Fibroblast of pulmonary artery (primary cell): ENCODE data around the gene GPR3.

Experiments
- DNase-seq: peaks from one replicate; pipeline ENCODE4 v3.0.0-alpha.2; 2010; ENCODE audit warnings: low read depth
- H3K4me3 ChIP-seq: replicated peaks from 2 replicates; pipeline ENCODE4 v1.5.1; 2011; ENCODE audit warnings: low read depth, mild to moderate bottlenecking, control low read depth, low read length, moderate library complexity
- TF ChIP-seq, protein P1 (sequence below): IDR thresholded peaks from 2 replicates; pipeline ENCODE4 v1.5.1; 2011; ENCODE audit warnings: mild to moderate bottlenecking, control low read depth, low read length, inconsistent platforms; ENCODE audit errors: missing control alignments

GPR3 gene

GRCh38 chr1:27409669-27410068 is 17.2 kb downstream of the GPR3 start:
- TF ChIP-seq, protein P1, sequence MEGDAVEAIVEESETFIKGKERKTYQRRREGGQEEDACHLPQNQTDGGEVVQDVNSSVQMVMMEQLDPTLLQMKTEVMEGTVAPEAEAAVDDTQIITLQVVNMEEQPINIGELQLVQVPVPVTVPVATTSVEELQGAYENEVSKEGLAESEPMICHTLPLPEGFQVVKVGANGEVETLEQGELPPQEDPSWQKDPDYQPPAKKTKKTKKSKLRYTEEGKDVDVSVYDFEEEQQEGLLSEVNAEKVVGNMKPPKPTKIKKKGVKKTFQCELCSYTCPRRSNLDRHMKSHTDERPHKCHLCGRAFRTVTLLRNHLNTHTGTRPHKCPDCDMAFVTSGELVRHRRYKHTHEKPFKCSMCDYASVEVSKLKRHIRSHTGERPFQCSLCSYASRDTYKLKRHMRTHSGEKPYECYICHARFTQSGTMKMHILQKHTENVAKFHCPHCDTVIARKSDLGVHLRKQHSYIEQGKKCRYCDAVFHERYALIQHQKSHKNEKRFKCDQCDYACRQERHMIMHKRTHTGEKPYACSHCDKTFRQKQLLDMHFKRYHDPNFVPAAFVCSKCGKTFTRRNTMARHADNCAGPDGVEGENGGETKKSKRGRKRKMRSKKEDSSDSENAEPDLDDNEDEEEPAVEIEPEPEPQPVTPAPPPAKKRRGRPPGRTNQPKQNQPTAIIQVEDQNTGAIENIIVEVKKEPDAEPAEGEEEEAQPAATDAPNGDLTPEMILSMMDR: no peak
- no peak for DNase-seq

GRCh38 chr1:27410709-27411108 is 18.3 kb downstream of the GPR3 start:
- no peak overlapping the region for H3K4me3 ChIP-seq
- TF ChIP-seq, protein P1: no peak
- DNase-seq: no peak

More at GRCh38 chr1:27409669-27410068, 17.2 kb downstream of the GPR3 start:
- no peak overlapping the region for H3K4me3 ChIP-seq

- H3K4me3 ChIP-seq: no peak overlapping the region
- no peak for DNase-seq
Measured at GRCh38 chr1:27412502-27412901, 20.1 kb downstream of the GPR3 start.

GRCh38 chr1:27413004-27413403 is 20.6 kb downstream of the GPR3 start:
- TF ChIP-seq, protein P1: no peak
- no peak overlapping the region for H3K4me3 ChIP-seq
- DNase-seq: no peak

More at GRCh38 chr1:27412502-27412901, 20.1 kb downstream of the GPR3 start:
- TF ChIP-seq, protein P1: no peak

DNA sequence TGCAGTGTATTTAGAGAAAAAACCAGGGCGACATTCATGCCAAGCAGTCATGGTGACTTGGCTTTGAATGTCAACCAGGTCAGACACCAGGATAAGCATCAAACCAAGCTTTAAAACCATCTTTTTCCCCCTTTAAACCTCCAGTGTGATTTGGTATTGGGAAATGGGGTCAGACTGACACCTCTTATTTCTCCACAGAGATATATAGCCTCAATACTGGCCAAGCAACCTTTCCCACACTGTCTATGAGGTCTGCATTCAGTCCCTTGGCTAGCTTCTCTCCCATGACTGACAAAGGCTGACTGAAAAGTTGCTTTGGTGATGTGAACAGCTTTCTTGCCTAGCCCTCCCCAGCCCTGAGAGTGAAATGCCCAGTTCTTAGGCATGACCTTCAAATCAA is 21.7 kb downstream of the GPR3 start:
- TF ChIP-seq, protein P1: no peak
- H3K4me3 ChIP-seq: no peak overlapping the region
- no peak for DNase-seq

- TF ChIP-seq, protein P1: peak; percentile 88
- DNase-seq: peak; percentile 79
- H3K4me3 ChIP-seq: no peak overlapping the region
Measured at GRCh38 chr1:27416387-27417111, 24.1 kb downstream of the GPR3 start.

DNA sequence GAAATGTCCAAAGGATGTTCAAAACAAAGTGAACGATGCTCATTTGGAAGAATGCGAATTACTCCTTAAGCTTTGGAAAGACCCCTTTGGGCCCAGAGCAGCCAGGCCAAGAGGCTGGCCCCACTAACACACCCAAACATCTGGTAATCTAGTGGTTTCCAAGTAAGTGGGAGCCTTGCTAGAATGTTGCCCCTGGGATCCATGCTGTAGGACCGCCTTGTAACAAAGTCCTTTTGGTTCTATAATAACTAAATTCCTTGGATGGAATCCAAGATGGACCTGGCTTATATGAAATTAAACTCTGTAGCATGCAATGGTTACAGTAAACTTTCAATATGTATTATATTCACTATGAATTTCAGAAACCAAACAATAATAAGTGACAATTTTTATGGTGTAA is 25.3 kb downstream of the GPR3 start:
- TF ChIP-seq, protein P1: no peak
- no peak for DNase-seq
- no peak overlapping the region for H3K4me3 ChIP-seq
